Fibroblast of mammary gland (primary cell): ENCODE data around the gene ABCF2.

Experiments used
- DNase-seq: peaks from one replicate; pipeline ENCODE4 v3.0.0-alpha.2; 2010; ENCODE audit warnings: low read depth
- H3K4me3 ChIP-seq: 2 replicates; pipeline ENCODE4 v1.5.1; 2011; ENCODE audit warnings: low read depth, mild to moderate bottlenecking, low read length, moderate library complexity; ENCODE audit not compliant: control insufficient read depth
- CTCF ChIP-seq: conservative IDR thresholded peaks from 2 replicates; pipeline ENCODE4 v1.5.1; 2011; ENCODE audit warnings: low read depth, low read length, inconsistent platforms; ENCODE audit not compliant: control insufficient read depth, insufficient read depth

The ABCF2 gene

GRCh38 chr7:151189038-151189437 lies 38.0 kb downstream of the ABCF2 start:
- no peak for DNase-seq
- no peak for TF ChIP-seq CTCF
- no peak overlapping the region for H3K4me3 ChIP-seq

DNA sequence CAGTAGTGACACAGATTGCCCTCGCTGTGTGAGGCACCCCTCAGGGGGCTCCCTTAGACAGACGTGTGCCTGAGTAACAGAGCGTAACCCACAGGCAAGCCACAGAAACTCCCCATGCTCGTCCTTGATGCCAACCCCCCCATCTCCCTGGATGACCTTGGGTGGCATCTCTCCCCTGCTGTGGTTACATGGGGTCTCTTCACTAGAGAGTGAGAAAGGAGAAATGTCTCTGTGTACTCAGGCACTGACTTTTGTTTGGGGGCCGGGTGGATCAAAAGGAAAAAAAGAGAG lies 38.8 kb downstream of the ABCF2 start:
- TF ChIP-seq CTCF = no peak
- DNase-seq = no peak
- no peak overlapping the region for H3K4me3 ChIP-seq

GRCh38 chr7:151187409-151188251 lies 39.4 kb downstream of the ABCF2 start:
- TF ChIP-seq CTCF = no peak
- DNase-seq = no peak
- H3K4me3 ChIP-seq = no peak overlapping the region

DNA sequence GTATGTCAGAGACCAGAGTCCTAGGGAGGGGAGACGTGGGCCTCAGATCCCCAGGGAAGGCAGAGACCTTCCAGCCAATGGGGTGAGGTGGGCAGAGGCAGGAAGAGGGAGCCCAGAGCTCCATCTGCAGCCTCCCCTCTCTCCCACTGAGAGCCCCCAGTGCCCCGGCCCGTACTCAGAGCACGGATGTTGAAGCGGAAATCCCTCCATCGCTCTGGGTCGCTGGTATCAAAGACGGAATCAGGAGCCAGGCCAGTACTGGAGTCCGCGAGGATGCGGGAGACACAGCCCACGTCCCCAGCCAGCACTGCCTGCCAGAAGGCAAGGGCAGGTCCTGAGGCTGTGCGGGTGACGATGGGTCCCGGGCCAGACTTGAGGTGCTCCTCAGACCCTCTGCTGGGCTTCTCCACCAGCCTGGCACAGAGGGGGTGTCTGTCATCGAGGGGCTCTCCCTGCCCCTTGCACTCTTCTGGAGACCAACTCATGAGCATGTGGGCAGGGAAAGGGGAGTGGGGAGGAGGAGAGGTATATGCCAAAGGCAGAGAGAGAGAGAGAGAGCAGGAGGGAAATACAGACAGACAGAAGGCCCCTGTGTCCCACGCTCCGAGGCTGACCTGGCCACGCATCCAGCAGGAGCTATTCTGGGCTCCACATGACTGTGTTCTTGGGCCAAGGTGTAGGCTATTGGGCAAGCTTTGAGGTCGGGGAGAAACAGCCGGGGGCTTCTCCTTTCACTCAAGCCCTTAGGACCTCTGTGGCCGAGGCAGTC lies 40.2 kb downstream of the ABCF2 start, which contains the start of gene ASB10:
TSS of gene ASB10 (minus strand) at position 611 of the 769 bp plus-strand sequence. CDS start at position 491, 120 bp downstream.
- H3K4me3 ChIP-seq = no peak within 1 kb of the TSS
- TF ChIP-seq CTCF = no peak
- DNase-seq = no peak

- no peak for DNase-seq
- no peak for TF ChIP-seq CTCF
- H3K4me3 ChIP-seq = no peak overlapping the region
Observed at GRCh38 chr7:151185762-151186639, 41.0 kb downstream of the ABCF2 start.

DNA sequence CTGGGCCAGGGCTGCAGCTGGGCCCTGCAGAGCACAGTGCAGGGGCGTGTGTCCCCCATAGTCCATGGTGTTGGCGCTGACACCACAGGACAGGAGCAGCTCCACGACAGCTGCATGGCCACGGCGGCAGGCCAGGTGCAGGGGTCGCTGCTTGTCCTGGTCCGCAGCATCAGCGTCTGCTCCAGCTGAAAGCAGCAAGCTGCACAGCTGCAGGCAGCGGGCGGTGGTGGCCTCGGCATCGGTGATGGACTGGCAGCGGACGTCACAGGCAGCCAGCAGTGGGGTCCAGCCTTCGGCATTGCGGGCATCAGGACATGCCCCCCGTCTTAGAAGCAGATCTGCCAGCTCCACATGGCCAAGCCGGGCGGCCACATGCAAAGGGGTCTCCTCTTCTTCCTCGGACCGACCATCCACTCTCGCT lies 46.0 kb downstream of the ABCF2 start:
- TF ChIP-seq CTCF = no peak
- H3K4me3 ChIP-seq = no peak overlapping the region
- no peak for DNase-seq
